Tibial artery (tissue), 4 donors: ENCODE results near the gene CDH4.

Source experiments
- DNase-seq, 2 donors: peaks; one replicate each; pipeline ENCODE4 v3.0.0-alpha.2; 2019
- H3K27ac ChIP-seq, 2 donors: fragments of 200-600 bp; sonication (generic) in 1 of 2; 1 replicate in 1 of 2; 2 replicates in 1 of 2; pipeline ENCODE4 v1.5.1; 2018 to 2019; ENCODE audit warnings: mild to moderate bottlenecking in 1 of 2
- H3K27me3 ChIP-seq, 2 donors: fragments of 200-600 bp; sonication (generic) in 1 of 2; one replicate each; pipeline versions ENCODE4 v1.5.1 to v1.6.0; 2016 to 2019
- H3K36me3 ChIP-seq, 3 donors: fragments of 200-600 bp; sonication (generic) in 2 of 3; one replicate each; pipeline ENCODE4 v1.5.1; 2016 to 2019; ENCODE audit warnings: mild to moderate bottlenecking in 2 of 3
- H3K4me1 ChIP-seq, 4 donors: fragments of 200-600 bp; sonication (generic) in 2 of 4; 1 replicate in 3 of 4; 2 replicates in 1 of 4; pipeline ENCODE4 v1.5.1; 2016 to 2019
- H3K4me3 ChIP-seq, 2 donors: fragments of 200-600 bp; sonication (generic) in 1 of 2; 1 replicate in 1 of 2; 2 replicates in 1 of 2; pipeline ENCODE4 v1.5.1; 2018 to 2019; ENCODE audit warnings: mild to moderate bottlenecking in 2 of 2
- H3K9me3 ChIP-seq, 3 donors: fragments of 200-600 bp; sonication (generic) in 1 of 3; one replicate each; pipeline ENCODE4 v1.5.1; 2016 to 2019
- intact Hi-C: fragments of 100-400 bp; cut with DNase I; formaldehyde crosslinking; loops from one replicate; pipeline ENCODE4 v1.15.0; 2023; ENCODE audit warnings: low total_unique reads
- TF ChIP-seq, protein P1 (sequence below), 2 experiments: fragments of 200-600 bp in 1 of 2; fragments of 450-650 bp in 1 of 2; IDR thresholded peaks; one replicate each; pipeline ENCODE4 v1.5.1; 2017 to 2019; ENCODE audit warnings: antibody characterized with exemption in 2 of 2, mild to moderate bottlenecking in 1 of 2, moderate library complexity in 1 of 2

Gene CDH4

DNA sequence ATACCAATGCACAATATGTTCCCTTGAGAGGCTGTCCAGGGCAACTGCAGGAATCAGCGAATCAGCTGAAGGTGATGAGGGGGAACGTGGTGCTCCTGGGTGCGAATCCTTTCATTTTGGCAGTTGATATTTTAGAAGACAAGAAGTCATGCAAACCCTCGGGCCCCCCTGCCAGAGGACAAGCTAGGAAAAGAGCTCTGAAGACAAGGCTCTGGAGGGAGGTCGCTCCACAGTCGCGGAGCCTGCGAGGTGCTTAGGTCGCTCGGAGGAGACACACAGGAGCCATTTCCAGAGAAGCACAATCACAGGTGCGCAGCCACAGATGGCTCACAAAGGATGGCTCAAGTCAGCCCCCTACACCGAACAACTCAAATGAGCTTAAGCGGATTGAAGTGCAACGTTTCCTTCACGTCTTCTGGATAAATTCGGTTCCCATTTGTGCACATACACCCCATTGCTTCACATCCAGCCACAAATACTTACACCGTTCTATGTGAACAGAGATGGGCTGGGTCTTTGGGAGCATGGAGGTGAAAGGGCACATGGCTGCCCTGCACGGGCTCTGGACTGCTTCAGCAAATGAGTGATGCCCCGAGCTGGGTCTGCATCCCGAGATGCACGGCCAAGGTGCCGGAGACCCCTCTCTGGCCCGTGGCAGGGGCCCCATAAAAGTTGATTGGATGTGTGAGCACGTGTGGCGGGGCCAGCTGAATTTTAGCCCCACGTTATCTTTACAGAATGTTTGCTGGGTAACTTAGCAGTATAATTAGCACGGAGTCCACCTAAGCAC lies 527.3 kb downstream of the CDH4 start:
- Histone ChIP-seq H3K27me3 (peaks cover 0 to 7% of the 10 kb centered on the region in 2 donors), H3K36me3 (no peaks in the 10 kb centered on the region), H3K27ac (no peak overlapping the region), H3K4me1 (no peaks in the 10 kb centered on the region), H3K9me3 (peaks cover 0 to 27% (median 16%) of the 10 kb centered on the region in 3 donors), H3K4me3 (no peak overlapping the region)
- TF ChIP-seq, protein P1, sequence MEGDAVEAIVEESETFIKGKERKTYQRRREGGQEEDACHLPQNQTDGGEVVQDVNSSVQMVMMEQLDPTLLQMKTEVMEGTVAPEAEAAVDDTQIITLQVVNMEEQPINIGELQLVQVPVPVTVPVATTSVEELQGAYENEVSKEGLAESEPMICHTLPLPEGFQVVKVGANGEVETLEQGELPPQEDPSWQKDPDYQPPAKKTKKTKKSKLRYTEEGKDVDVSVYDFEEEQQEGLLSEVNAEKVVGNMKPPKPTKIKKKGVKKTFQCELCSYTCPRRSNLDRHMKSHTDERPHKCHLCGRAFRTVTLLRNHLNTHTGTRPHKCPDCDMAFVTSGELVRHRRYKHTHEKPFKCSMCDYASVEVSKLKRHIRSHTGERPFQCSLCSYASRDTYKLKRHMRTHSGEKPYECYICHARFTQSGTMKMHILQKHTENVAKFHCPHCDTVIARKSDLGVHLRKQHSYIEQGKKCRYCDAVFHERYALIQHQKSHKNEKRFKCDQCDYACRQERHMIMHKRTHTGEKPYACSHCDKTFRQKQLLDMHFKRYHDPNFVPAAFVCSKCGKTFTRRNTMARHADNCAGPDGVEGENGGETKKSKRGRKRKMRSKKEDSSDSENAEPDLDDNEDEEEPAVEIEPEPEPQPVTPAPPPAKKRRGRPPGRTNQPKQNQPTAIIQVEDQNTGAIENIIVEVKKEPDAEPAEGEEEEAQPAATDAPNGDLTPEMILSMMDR (IDR thresholded peaks at IDR 0.05): no peak
- DNase-seq: no peak
- intact Hi-C loops: no loop called here

DNA sequence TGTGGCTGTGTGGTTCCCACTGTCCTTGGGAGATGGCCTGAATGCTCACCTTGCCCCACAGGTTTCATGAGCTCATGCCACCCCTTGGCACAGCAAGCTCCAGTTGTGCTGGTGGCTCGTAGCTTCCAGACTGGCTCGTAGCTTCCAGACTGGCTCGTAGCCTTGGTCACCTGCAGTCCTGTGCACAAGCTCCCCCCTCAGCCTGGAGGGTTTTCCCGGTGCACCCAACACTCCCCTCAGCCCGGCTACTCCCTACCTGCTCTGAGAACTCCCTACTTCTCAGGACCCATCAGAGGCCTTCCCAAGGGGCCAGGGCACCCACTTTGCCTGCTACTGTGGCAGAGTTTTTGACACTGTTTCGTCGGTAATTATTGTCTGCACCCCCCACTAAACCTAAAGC lies 528.0 kb downstream of the CDH4 start:
- no peak for DNase-seq
- Histone ChIP-seq H3K9me3 (peaks cover 0 to 27% (median 16%) of the 10 kb centered on the region in 3 donors), H3K4me3 (no peak overlapping the region), H3K27ac (no peak overlapping the region), H3K27me3 (peaks cover 0 to 7% of the 10 kb centered on the region in 2 donors), H3K4me1 (no peaks in the 10 kb centered on the region), H3K36me3 (no peaks in the 10 kb centered on the region)
- intact Hi-C loops: no loop called here
- TF ChIP-seq, protein P1 (IDR thresholded peaks at IDR 0.05): no peak

DNA sequence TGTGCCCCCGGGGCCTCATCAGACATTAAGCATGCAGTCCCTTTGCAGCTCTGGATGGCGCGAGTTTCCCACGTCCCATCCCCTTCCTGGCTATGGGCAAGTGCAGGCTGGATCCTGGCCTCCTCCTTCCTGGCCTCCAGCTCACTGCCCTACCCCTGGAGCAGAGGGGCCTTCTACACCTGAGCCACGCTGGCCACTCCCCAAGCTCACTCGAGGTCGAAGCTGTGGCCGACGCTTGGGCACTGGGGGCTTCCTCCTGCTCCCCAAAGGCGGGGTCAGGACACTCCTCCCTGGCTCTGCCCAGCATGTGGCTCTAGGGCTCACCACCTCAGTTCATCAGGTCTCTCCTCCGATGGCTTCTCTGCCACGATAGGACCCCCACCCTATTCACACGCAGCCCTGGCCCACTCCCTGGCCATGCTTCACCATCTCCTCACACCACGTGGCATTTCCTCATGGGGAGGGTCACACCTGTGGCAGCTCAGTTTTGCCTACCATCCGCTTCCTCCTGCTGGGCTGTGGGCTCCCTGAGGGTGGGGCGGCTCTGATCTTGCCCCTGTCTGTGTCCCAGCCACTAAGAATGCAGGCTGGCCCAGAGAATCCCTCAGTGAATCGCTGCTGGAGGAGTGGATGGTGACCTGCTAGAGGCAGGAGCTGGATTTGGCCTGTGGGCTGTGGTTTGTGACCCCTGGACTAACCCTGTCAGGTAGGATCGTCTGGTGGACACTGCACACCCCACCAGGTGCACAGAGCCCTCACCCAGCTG lies 532.9 kb downstream of the CDH4 start:
- H3K4me1 ChIP-seq: no peaks in the 10 kb centered on the region
- H3K27me3 ChIP-seq: peaks cover 0 to 3% of the 10 kb centered on the region in 2 donors
- no peak overlapping the region for H3K27ac ChIP-seq
- no peak overlapping the region for H3K4me3 ChIP-seq
- H3K9me3 ChIP-seq: peaks cover 0 to 24% (median 16%) of the 10 kb centered on the region in 3 donors
- TF ChIP-seq, protein P1 (IDR thresholded peaks at IDR 0.05): no peak
- DNase-seq: no peak
- H3K36me3 ChIP-seq: no peaks in the 10 kb centered on the region
- intact Hi-C loops: no loop called here

DNA sequence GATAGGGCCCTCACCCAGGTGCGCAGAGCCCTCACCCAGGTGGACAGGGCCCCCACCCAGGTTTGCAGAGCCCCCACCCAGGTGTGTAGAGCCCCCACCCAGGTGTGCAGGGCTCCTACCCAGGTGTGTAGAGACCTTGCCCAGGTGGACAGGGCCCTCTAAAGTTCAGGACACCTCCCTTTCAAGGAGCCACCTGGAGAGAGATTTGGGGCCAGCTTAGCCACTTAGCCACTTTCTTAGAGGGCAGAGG lies 533.4 kb downstream of the CDH4 start:
- no peaks in the 10 kb centered on the region for H3K4me1 ChIP-seq
- peaks cover 0 to 3% of the 10 kb centered on the region in 2 donors for H3K27me3 ChIP-seq
- no peaks in the 10 kb centered on the region for H3K36me3 ChIP-seq
- TF ChIP-seq, protein P1 (IDR thresholded peaks at IDR 0.05): no peak
- peaks cover 0 to 19% (median 13%) of the 10 kb centered on the region in 3 donors for H3K9me3 ChIP-seq
- DNase-seq: no peak
- H3K27ac ChIP-seq: no peak overlapping the region
- no peak overlapping the region for H3K4me3 ChIP-seq
- intact Hi-C loops: no loop called here

DNA sequence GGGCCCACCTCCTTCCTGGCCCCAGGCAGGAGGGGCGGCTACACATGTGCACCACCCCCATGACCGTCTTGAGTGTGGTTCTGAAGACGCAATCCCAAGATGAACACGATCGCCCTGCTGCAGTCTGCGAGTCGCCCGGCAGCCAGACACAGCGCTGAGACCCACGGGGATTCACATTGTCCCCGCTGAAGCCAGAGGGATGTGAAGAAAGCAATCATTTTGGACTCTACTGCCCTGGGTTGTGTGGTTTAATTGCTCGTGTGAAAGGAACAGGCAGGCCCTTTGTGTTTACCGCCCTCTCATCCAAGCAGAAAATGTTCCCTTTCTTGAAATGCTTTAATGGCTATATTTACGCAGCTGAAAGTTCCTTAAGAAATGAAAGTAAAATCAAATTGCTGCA lies 534.2 kb downstream of the CDH4 start:
- Histone ChIP-seq H3K27me3 (peaks cover 0 to 3% of the 10 kb centered on the region in 2 donors), H3K36me3 (no peaks in the 10 kb centered on the region), H3K27ac (no peak overlapping the region), H3K4me3 (no peak overlapping the region), H3K9me3 (peaks cover 0 to 12% (median 9%) of the 10 kb centered on the region in 3 donors), H3K4me1 (no peaks in the 10 kb centered on the region)
- TF ChIP-seq, protein P1 (IDR thresholded peaks at IDR 0.05): no peak
- DNase-seq: no peak
- intact Hi-C loops: no loop called here
